GM12801 (cell line): Measurements from ENCODE around the gene GRAMD1A.

Source experiments
- CTCF ChIP-seq: IDR thresholded peaks from one replicate; pipeline ENCODE4 v1.5.1; 2011; ENCODE audit warnings: control low read depth; ENCODE audit not compliant: insufficient read length; ENCODE audit errors: extremely low read depth

GRAMD1A gene

GRCh38 chr19:35011091-35011689 lies 11.1 kb downstream of the GRAMD1A start:
- TF ChIP-seq CTCF: no peak

GRCh38 chr19:35011737-35012682 lies 11.9 kb downstream of the GRAMD1A start:
- no peak for TF ChIP-seq CTCF

GRCh38 chr19:35013041-35013819 lies 13.1 kb downstream of the GRAMD1A start:
- peak; percentile 3 for TF ChIP-seq CTCF

- TF ChIP-seq CTCF: no peak
Measured at GRCh38 chr19:35013820-35014754, 14.0 kb downstream of the GRAMD1A start.

GRCh38 chr19:35015270-35015953 lies 15.3 kb downstream of the GRAMD1A start:
- TF ChIP-seq CTCF: no peak

GRCh38 chr19:35015954-35016351 lies 15.8 kb downstream of the GRAMD1A start:
- no peak for TF ChIP-seq CTCF
